Karpas-422 (cell line): ENCODE results near the gene STK32A. TPM values are rescaled to one million over a fixed set of nuclear protein-coding genes. Genes with fewer than 3 reads are reported as not detected.

Source experiments
- DNase-seq: peaks from one replicate; pipeline ENCODE4 v3.0.0-alpha.2; 2015
- H2AFZ ChIP-seq: fragments of 200-600 bp; sonication (generic); 2 replicates; pipeline ENCODE4 v1.6.1; 2014; ENCODE audit warnings: antibody characterized with exemption, low read length, mixed read lengths
- H3K27ac ChIP-seq: fragments of 200-600 bp; sonication (generic); 2 replicates; pipeline ENCODE4 v1.5.1; 2014; ENCODE audit warnings: mild to moderate bottlenecking, low read length, moderate library complexity
- H3K27me3 ChIP-seq: fragments of 200-600 bp; sonication (generic); 2 replicates; pipeline ENCODE4 v1.6.1; 2014; ENCODE audit warnings: low read length, mixed read lengths
- H3K36me3 ChIP-seq: fragments of 200-600 bp; sonication (generic); 2 replicates; pipeline ENCODE4 v1.6.1; 2014; ENCODE audit warnings: low read length, mixed read lengths; ENCODE audit not compliant: insufficient read depth
- H3K4me1 ChIP-seq: fragments of 200-600 bp; sonication (generic); 2 replicates; pipeline ENCODE4 v1.6.1; 2014; ENCODE audit warnings: mild to moderate bottlenecking, low read length, mixed read lengths
- H3K4me2 ChIP-seq: fragments of 200-600 bp; sonication (generic); 2 replicates; pipeline ENCODE4 v1.6.1; 2014; ENCODE audit warnings: low read length, low read depth, mild to moderate bottlenecking; ENCODE audit not compliant: poor library complexity, severe bottlenecking
- H3K4me3 ChIP-seq: fragments of 200-600 bp; sonication (generic); 2 replicates; pipeline ENCODE4 v1.5.1; 2014; ENCODE audit warnings: mild to moderate bottlenecking, antibody characterized with exemption, low read length, mixed read lengths
- H3K79me2 ChIP-seq: fragments of 200-600 bp; sonication (generic); 2 replicates; pipeline ENCODE4 v1.6.1; 2014; ENCODE audit warnings: mild to moderate bottlenecking, low read length, mixed read lengths
- H3K9ac ChIP-seq: fragments of 200-600 bp; sonication (generic); 2 replicates; pipeline ENCODE4 v1.6.0; 2014; ENCODE audit warnings: low read length
- H3K9me2 ChIP-seq: fragments of 200-600 bp; sonication (generic), shearing (Covaris generic); replicated peaks from 2 replicates; pipeline ENCODE4 v1.6.0; 2014; ENCODE audit warnings: mild to moderate bottlenecking, low read length, moderate library complexity; ENCODE audit not compliant: insufficient read depth
- H3K9me3 ChIP-seq: fragments of 300-700, 200-600 bp; sonication (generic); 2 replicates; pipeline ENCODE4 v1.6.1; 2014; ENCODE audit warnings: low read length, mixed read lengths
- H4K20me1 ChIP-seq: fragments of 200-600 bp; sonication (generic); 2 replicates; pipeline ENCODE4 v1.6.1; 2014; ENCODE audit warnings: mild to moderate bottlenecking, antibody characterized with exemption, low read length, low read depth; ENCODE audit not compliant: insufficient read depth
- total RNA-seq: library from RNA; depleted of rRNA; stranded (reverse); fragments of >200 nt; shearing (Covaris generic); gene quantifications from 2 replicates; pipeline ENCODE4 v1.2.3, GENCODE V29; 2014; ENCODE audit warnings: low replicate concordance

Gene STK32A
- total RNA-seq, 1 experiment from 2014 or later: not detected

GRCh38 chr5:147404706-147405105, 169.9 kb downstream of the STK32A start:
- H2AFZ ChIP-seq: no peak overlapping the region
- no peaks in the 10 kb centered on the region for H3K36me3 ChIP-seq
- H3K9ac ChIP-seq: no peak overlapping the region
- no peaks in the 10 kb centered on the region for H3K27me3 ChIP-seq
- no peak overlapping the region for H3K27ac ChIP-seq
- H3K79me2 ChIP-seq: no peaks in the 10 kb centered on the region
- H3K4me2 ChIP-seq: no peak overlapping the region
- H3K4me3 ChIP-seq: no peak overlapping the region
- H3K4me1 ChIP-seq: no peaks in the 10 kb centered on the region
- H3K9me3 ChIP-seq: no peaks in the 10 kb centered on the region
- H3K9me2 ChIP-seq: no peaks in the 10 kb centered on the region
- no peaks in the 10 kb centered on the region for H4K20me1 ChIP-seq
- DNase-seq: no peak

- no peak overlapping the region for H3K4me3 ChIP-seq
- H3K36me3 ChIP-seq: no peaks in the 10 kb centered on the region
- no peak overlapping the region for H3K27ac ChIP-seq
- H3K79me2 ChIP-seq: no peaks in the 10 kb centered on the region
- DNase-seq: no peak
- no peaks in the 10 kb centered on the region for H3K27me3 ChIP-seq
- no peaks in the 10 kb centered on the region for H4K20me1 ChIP-seq
- no peak overlapping the region for H3K4me2 ChIP-seq
- no peaks in the 10 kb centered on the region for H3K4me1 ChIP-seq
- H3K9me2 ChIP-seq: no peaks in the 10 kb centered on the region
- no peaks in the 10 kb centered on the region for H3K9me3 ChIP-seq
- no peak overlapping the region for H3K9ac ChIP-seq
- no peak overlapping the region for H2AFZ ChIP-seq
These were observed 171.8 kb downstream of the STK32A start for GRCh38 chr5:147406636-147407035.

GRCh38 chr5:147407094-147407681, 172.4 kb downstream of the STK32A start:
- Histone ChIP-seq H3K79me2 (no peaks in the 10 kb centered on the region), H3K4me1 (no peaks in the 10 kb centered on the region), H3K4me3 (no peak overlapping the region), H3K36me3 (no peaks in the 10 kb centered on the region), H2AFZ (no peak overlapping the region), H3K9me2 (no peaks in the 10 kb centered on the region), H3K9ac (no peak overlapping the region), H3K27me3 (no peaks in the 10 kb centered on the region), H3K27ac (no peak overlapping the region), H3K9me3 (no peaks in the 10 kb centered on the region), H4K20me1 (no peaks in the 10 kb centered on the region), H3K4me2 (no peak overlapping the region)
- no peak for DNase-seq

- Histone ChIP-seq H4K20me1 (no peaks in the 10 kb centered on the region), H3K9ac (no peak overlapping the region), H2AFZ (no peak overlapping the region), H3K4me1 (no peaks in the 10 kb centered on the region), H3K27ac (no peak overlapping the region), H3K4me2 (no peak overlapping the region), H3K9me3 (no peaks in the 10 kb centered on the region), H3K36me3 (no peaks in the 10 kb centered on the region), H3K9me2 (no peaks in the 10 kb centered on the region), H3K4me3 (no peak overlapping the region), H3K27me3 (no peaks in the 10 kb centered on the region), H3K79me2 (no peaks in the 10 kb centered on the region)
- no peak for DNase-seq
These were observed 174.2 kb downstream of the STK32A start for GRCh38 chr5:147408980-147409379.

- no peaks in the 10 kb centered on the region for H4K20me1 ChIP-seq
- H3K36me3 ChIP-seq: no peaks in the 10 kb centered on the region
- no peaks in the 10 kb centered on the region for H3K9me3 ChIP-seq
- H3K4me1 ChIP-seq: no peaks in the 10 kb centered on the region
- no peaks in the 10 kb centered on the region for H3K79me2 ChIP-seq
- no peak overlapping the region for H3K9ac ChIP-seq
- H2AFZ ChIP-seq: no peak overlapping the region
- no peaks in the 10 kb centered on the region for H3K9me2 ChIP-seq
- no peak overlapping the region for H3K4me2 ChIP-seq
- no peak for DNase-seq
- no peak overlapping the region for H3K4me3 ChIP-seq
- no peak overlapping the region for H3K27ac ChIP-seq
- no peaks in the 10 kb centered on the region for H3K27me3 ChIP-seq
These were observed 175.9 kb downstream of the STK32A start for GRCh38 chr5:147410496-147411358.

GRCh38 chr5:147411359-147412319, 176.8 kb downstream of the STK32A start:
- H3K4me3 ChIP-seq: no peak overlapping the region
- DNase-seq: no peak
- no peak overlapping the region for H3K27ac ChIP-seq
- no peaks in the 10 kb centered on the region for H3K9me2 ChIP-seq
- H3K27me3 ChIP-seq: no peaks in the 10 kb centered on the region
- H3K36me3 ChIP-seq: no peaks in the 10 kb centered on the region
- no peaks in the 10 kb centered on the region for H3K79me2 ChIP-seq
- H3K9ac ChIP-seq: no peak overlapping the region
- H3K4me1 ChIP-seq: no peaks in the 10 kb centered on the region
- H4K20me1 ChIP-seq: no peaks in the 10 kb centered on the region
- H3K9me3 ChIP-seq: no peaks in the 10 kb centered on the region
- no peak overlapping the region for H2AFZ ChIP-seq
- H3K4me2 ChIP-seq: no peak overlapping the region

GRCh38 chr5:147412561-147412960, 177.7 kb downstream of the STK32A start:
- no peaks in the 10 kb centered on the region for H3K79me2 ChIP-seq
- no peak overlapping the region for H3K4me3 ChIP-seq
- no peak overlapping the region for H3K4me2 ChIP-seq
- H3K9me2 ChIP-seq: no peaks in the 10 kb centered on the region
- H3K27me3 ChIP-seq: no peaks in the 10 kb centered on the region
- H4K20me1 ChIP-seq: no peaks in the 10 kb centered on the region
- DNase-seq: no peak
- no peak overlapping the region for H2AFZ ChIP-seq
- no peaks in the 10 kb centered on the region for H3K4me1 ChIP-seq
- no peaks in the 10 kb centered on the region for H3K9me3 ChIP-seq
- no peaks in the 10 kb centered on the region for H3K36me3 ChIP-seq
- no peak overlapping the region for H3K9ac ChIP-seq
- H3K27ac ChIP-seq: no peak overlapping the region

GRCh38 chr5:147413266-147413665, 178.4 kb downstream of the STK32A start:
- Histone ChIP-seq H3K4me1 (no peaks in the 10 kb centered on the region), H3K9me3 (no peaks in the 10 kb centered on the region), H3K36me3 (no peaks in the 10 kb centered on the region), H3K4me3 (no peak overlapping the region), H3K27me3 (no peaks in the 10 kb centered on the region), H3K79me2 (no peaks in the 10 kb centered on the region), H3K9me2 (no peaks in the 10 kb centered on the region), H2AFZ (no peak overlapping the region), H3K4me2 (no peak overlapping the region), H4K20me1 (no peaks in the 10 kb centered on the region), H3K9ac (no peak overlapping the region), H3K27ac (no peak overlapping the region)
- no peak for DNase-seq
